Rectal smooth muscle tissue (tissue), 1 donor: ENCODE data around the gene BAG3.
A peak's percentile ranks its signal among the peaks of the same experiment; 100 is the strongest.

Experiments used
- H3K27ac ChIP-seq: one replicate; pipeline ENCODE4 v1.7.0; 2013; ENCODE audit warnings: low read depth, low read length, inconsistent platforms
- H3K27me3 ChIP-seq: one replicate; pipeline ENCODE4 v1.7.0; 2013; ENCODE audit warnings: low read length; ENCODE audit not compliant: control insufficient read depth, insufficient read depth
- H3K36me3 ChIP-seq: one replicate; pipeline ENCODE4 v1.7.0; 2013; ENCODE audit warnings: low read length; ENCODE audit not compliant: control insufficient read depth, insufficient read depth
- H3K4me1 ChIP-seq: one replicate; pipeline ENCODE4 v1.7.0; 2013; ENCODE audit warnings: low read length; ENCODE audit not compliant: control insufficient read depth, insufficient read depth
- H3K4me3 ChIP-seq: one replicate; pipeline ENCODE4 v1.7.0; 2013; ENCODE audit warnings: low read length
- H3K9ac ChIP-seq: one replicate; pipeline ENCODE4 v1.7.0; 2013; ENCODE audit warnings: low read length

BAG3 gene

GRCh38 chr10:119672291-119672690 is 21.1 kb downstream of the BAG3 start:
- Histone ChIP-seq H3K4me1 (peaks cover 18% of the 10 kb centered on the region), H3K36me3 (peaks cover 36% of the 10 kb centered on the region), H3K4me3 (no peak overlapping the region)

GRCh38 chr10:119673271-119673670 is 22.1 kb downstream of the BAG3 start:
- no peak overlapping the region for H3K27ac ChIP-seq
- peaks cover 9% of the 10 kb centered on the region for H3K4me1 ChIP-seq

More at GRCh38 chr10:119672291-119672690, 21.1 kb downstream of the BAG3 start:
- Histone ChIP-seq H3K9ac (no peak overlapping the region), H3K27ac (no peak overlapping the region), H3K27me3 (no peaks in the 10 kb centered on the region)

GRCh38 chr10:119675483-119676170 is 24.4 kb downstream of the BAG3 start:
- peaks cover 33% of the 10 kb centered on the region for H3K36me3 ChIP-seq
- H3K27ac ChIP-seq, result no peak overlapping the region
- H3K27me3 ChIP-seq, result no peaks in the 10 kb centered on the region
- peaks cover 7% of the 10 kb centered on the region for H3K4me1 ChIP-seq
- H3K4me3 ChIP-seq, result no peak overlapping the region
- no peak overlapping the region for H3K9ac ChIP-seq

More at GRCh38 chr10:119673271-119673670, 22.1 kb downstream of the BAG3 start:
- Histone ChIP-seq H3K36me3 (peaks cover 39% of the 10 kb centered on the region), H3K4me3 (no peak overlapping the region), H3K27me3 (no peaks in the 10 kb centered on the region), H3K9ac (no peak overlapping the region)

- peaks cover 8% of the 10 kb centered on the region for H3K4me1 ChIP-seq
- no peak overlapping the region for H3K9ac ChIP-seq
- H3K27ac ChIP-seq, result no peak overlapping the region
- no peaks in the 10 kb centered on the region for H3K27me3 ChIP-seq
- peaks cover 25% of the 10 kb centered on the region for H3K36me3 ChIP-seq
- H3K4me3 ChIP-seq, result no peak overlapping the region
These were observed 25.9 kb downstream of the BAG3 start for GRCh38 chr10:119677126-119677525.

- no peaks in the 10 kb centered on the region for H3K27me3 ChIP-seq
- no peak overlapping the region for H3K9ac ChIP-seq
- peaks cover 16% of the 10 kb centered on the region for H3K36me3 ChIP-seq
- peaks cover 8% of the 10 kb centered on the region for H3K4me1 ChIP-seq
- H3K4me3 ChIP-seq, result no peak overlapping the region
- H3K27ac ChIP-seq, result peak overlapping the region; percentile 58
These were observed 26.9 kb downstream of the BAG3 start for GRCh38 chr10:119677904-119678755.

- Histone ChIP-seq H3K36me3 (peaks cover 12% of the 10 kb centered on the region), H3K27ac (peak overlapping the region; percentile 48), H3K27me3 (no peaks in the 10 kb centered on the region), H3K4me1 (peaks cover 8% of the 10 kb centered on the region), H3K4me3 (no peak overlapping the region), H3K9ac (no peak overlapping the region)
These were observed 28.3 kb downstream of the BAG3 start for GRCh38 chr10:119679480-119679829.

- Histone ChIP-seq H3K36me3 (peaks cover 12% of the 10 kb centered on the region), H3K9ac (no peak overlapping the region), H3K27ac (peak overlapping the region; percentile 72), H3K4me3 (no peak overlapping the region), H3K27me3 (no peaks in the 10 kb centered on the region), H3K4me1 (peaks cover 8% of the 10 kb centered on the region)
These were observed 28.9 kb downstream of the BAG3 start for GRCh38 chr10:119680050-119680449.

- Histone ChIP-seq H3K27me3 (no peaks in the 10 kb centered on the region), H3K4me1 (peaks cover 8% of the 10 kb centered on the region), H3K9ac (no peak overlapping the region), H3K4me3 (no peak overlapping the region), H3K27ac (peak overlapping the region; percentile 72), H3K36me3 (peaks cover 12% of the 10 kb centered on the region)
These were observed 29.5 kb downstream of the BAG3 start for GRCh38 chr10:119680650-119681081.

- no peak overlapping the region for H3K27ac ChIP-seq
These were observed 35.4 kb downstream of the BAG3 start for GRCh38 chr10:119686465-119687191.

GRCh38 chr10:119687192-119688032 is 36.2 kb downstream of the BAG3 start:
- no peaks in the 10 kb centered on the region for H3K4me1 ChIP-seq
- H3K4me3 ChIP-seq, result no peak overlapping the region
- no peaks in the 10 kb centered on the region for H3K36me3 ChIP-seq
- H3K9ac ChIP-seq, result no peak overlapping the region
- no peak overlapping the region for H3K27ac ChIP-seq
- H3K27me3 ChIP-seq, result no peaks in the 10 kb centered on the region

More at GRCh38 chr10:119686465-119687191, 35.4 kb downstream of the BAG3 start:
- H3K4me3 ChIP-seq, result peak overlapping the region; percentile 6
- no peaks in the 10 kb centered on the region for H3K4me1 ChIP-seq
- H3K36me3 ChIP-seq, result no peaks in the 10 kb centered on the region
- no peak overlapping the region for H3K9ac ChIP-seq
- H3K27me3 ChIP-seq, result no peaks in the 10 kb centered on the region

- H3K9ac ChIP-seq, result no peak overlapping the region
- H3K27ac ChIP-seq, result no peak overlapping the region
- H3K36me3 ChIP-seq, result no peaks in the 10 kb centered on the region
- H3K4me1 ChIP-seq, result no peaks in the 10 kb centered on the region
- H3K4me3 ChIP-seq, result no peak overlapping the region
- no peaks in the 10 kb centered on the region for H3K27me3 ChIP-seq
These were observed 36.9 kb downstream of the BAG3 start for GRCh38 chr10:119688033-119688508.
